HCT116 (cell line): ENCODE measurements around the gene TCF7L2. TPM values are rescaled to one million over a fixed set of nuclear protein-coding genes. Genes with fewer than 3 reads are reported as not detected.

Source experiments
- ATAC-seq: fragments of 200-7000 bp; cut with Tn5 transposase; 2 replicates; pipeline ENCODE4 v1.9.1; 2020; ENCODE audit warnings: mild to moderate bottlenecking, moderate library complexity
- BruUV-seq: library from RNA; stranded (reverse); fragments of 400-500 nt; replicated peaks from 2 replicates; lab custom pipeline; 2021; lab: Mats Ljungman, UMichigan
- CTCF ChIA-PET: fragments of 300-600 bp; sonication (Branson Sonifier 250); formaldehyde crosslinking; loops from one replicate; lab custom pipeline; 2021; ENCODE audit warnings: antibody characterized with exemption; lab: Charles Lee
- POLR2A ChIA-PET: fragments of 300-600, 350-600 bp; sonication (Branson Sonifier 250); formaldehyde crosslinking; loops from one replicate; lab custom pipeline; 2021; ENCODE audit warnings: antibody characterized with exemption; lab: Charles Lee
- RAD21 ChIA-PET, 2 experiments: fragments of 300-600 bp; sonication (Branson Sonifier 250); formaldehyde crosslinking; loops; one replicate each; lab custom pipeline; 2023; ENCODE audit warnings: low total read pairs in 2 of 2; ENCODE audit not compliant: uncharacterized antibody in 2 of 2, unreplicated experiment in 2 of 2, low non-redundant PET in 1 of 2; lab: Charles Lee
- DNase-seq: peaks from one replicate; pipeline ENCODE4 v3.0.0-alpha.2; 2010; ENCODE audit warnings: low read depth, low spot score
- H2AFZ ChIP-seq: fragments of 200-600 bp; shearing (Covaris generic), sonication (generic); 2 replicates; pipeline ENCODE4 v1.6.1; 2017; ENCODE audit warnings: low read depth, mixed run types, mixed read lengths, antibody characterized with exemption, low read length; ENCODE audit not compliant: poor library complexity, severe bottlenecking
- H3K27ac ChIP-seq: 2 replicates; pipeline ENCODE4 v1.5.1; 2012; ENCODE audit warnings: low read depth, low read length
- H3K27me3 ChIP-seq: fragments of 200-600 bp; sonication (generic); 2 replicates; pipeline ENCODE4 v1.6.1; 2016; ENCODE audit warnings: mixed run types, low read length, mixed read lengths; ENCODE audit not compliant: insufficient read depth
- H3K36me3 ChIP-seq, 2 experiments: fragments of 200-500 bp in 1 of 2; fragments of 200-600 bp in 1 of 2; sonication (Bioruptor generic) in 1 of 2; sonication (generic) in 1 of 2; 2 replicates each; pipeline versions ENCODE4 v1.5.1 to v1.6.1; 2014 to 2016; ENCODE audit warnings: low read length in 2 of 2, inconsistent platforms in 1 of 2, mixed read lengths in 1 of 2, mixed run types in 1 of 2; ENCODE audit not compliant: insufficient read depth in 2 of 2, control insufficient read depth in 1 of 2
- H3K4me1 ChIP-seq, 2 experiments: fragments of 200-600 bp in 1 of 2; sonication (generic) in 1 of 2; 2 replicates each; pipeline versions ENCODE4 v1.5.1 to v1.6.1; 2012 to 2017; ENCODE audit warnings: low read length in 2 of 2, inconsistent platforms in 1 of 2, mild to moderate bottlenecking in 1 of 2, mixed read lengths in 1 of 2, mixed run types in 1 of 2, moderate library complexity in 1 of 2; ENCODE audit not compliant: insufficient read depth in 2 of 2, control insufficient read depth in 1 of 2
- H3K4me2 ChIP-seq: fragments of 200-600 bp; sonication (generic); 2 replicates; pipeline ENCODE4 v1.6.1; 2017; ENCODE audit warnings: mixed run types, low read length, mixed read lengths
- H3K4me3 ChIP-seq, 2 experiments: fragments of 200-600 bp in 1 of 2; sonication (generic) in 1 of 2; replicated peaks in 1 of 2; 2 replicates each; pipeline ENCODE4 v1.5.1; 2011 to 2016; ENCODE audit warnings: low read length in 2 of 2, control low read depth in 1 of 2, low read depth in 1 of 2, mild to moderate bottlenecking in 1 of 2, mixed read lengths in 1 of 2, mixed run types in 1 of 2
- H3K79me2 ChIP-seq: fragments of 200-600 bp; sonication (generic); 2 replicates; pipeline ENCODE4 v1.6.1; 2017; ENCODE audit warnings: mild to moderate bottlenecking, mixed run types, low read length, moderate library complexity, mixed read lengths; ENCODE audit not compliant: insufficient read depth
- H3K9ac ChIP-seq: fragments of 200-600 bp; sonication (generic); 2 replicates; pipeline ENCODE4 v1.6.1; 2016; ENCODE audit warnings: low read length, mixed read lengths
- H3K9me2 ChIP-seq: fragments of 200-600 bp; sonication (generic), shearing (Covaris generic); 2 replicates; pipeline ENCODE4 v1.6.1; 2017; ENCODE audit warnings: mixed run types, mild to moderate bottlenecking, moderate library complexity; ENCODE audit not compliant: insufficient read depth
- H3K9me3 ChIP-seq, 2 experiments: fragments of 200-500 bp in 1 of 2; fragments of 200-600 bp in 1 of 2; sonication (Bioruptor generic) in 1 of 2; sonication (generic) in 1 of 2; 2 replicates each; pipeline ENCODE4 v1.6.1; 2014 to 2017; ENCODE audit warnings: low read length in 2 of 2, mixed read lengths in 2 of 2, inconsistent platforms in 1 of 2, low read depth in 1 of 2, mild to moderate bottlenecking in 1 of 2, mixed run types in 1 of 2, moderate library complexity in 1 of 2; ENCODE audit not compliant: control insufficient read depth in 1 of 2, insufficient read depth in 1 of 2
- H4K20me1 ChIP-seq: fragments of 200-600 bp; sonication (generic), shearing (Covaris generic); 2 replicates; pipeline ENCODE4 v1.6.1; 2017; ENCODE audit warnings: mixed run types, mild to moderate bottlenecking, moderate library complexity; ENCODE audit not compliant: insufficient read depth
- CBX3 ChIP-seq: IDR thresholded peaks from 2 replicates; pipeline ENCODE4 v1.6.1; 2012; ENCODE audit warnings: low read depth
- CEBPB ChIP-seq: IDR thresholded peaks from 2 replicates; pipeline ENCODE4 v1.6.1; 2012; ENCODE audit warnings: low read depth
- CTCF ChIP-seq, 3 experiments: fragments of 200-600 bp in 1 of 3; sonication (generic) in 1 of 3; IDR thresholded peaks in 2 of 3; conservative IDR thresholded peaks in 1 of 3; 2 replicates each; pipeline ENCODE4 v1.5.1; 2012 to 2017; ENCODE audit warnings: low read depth in 2 of 3, low read length in 2 of 3, antibody characterized with exemption in 1 of 3, borderline replicate concordance in 1 of 3, control low read depth in 1 of 3, mild to moderate bottlenecking in 1 of 3, mixed read lengths in 1 of 3, mixed run types in 1 of 3, moderate library complexity in 1 of 3; ENCODE audit not compliant: insufficient read depth in 1 of 3
- EZH2phosphoT487 ChIP-seq: fragments of 200-600 bp; IDR thresholded peaks from 2 replicates; pipeline ENCODE4 v1.6.1; 2018; ENCODE audit warnings: antibody characterized with exemption, borderline replicate concordance
- FOSL1 ChIP-seq: IDR thresholded peaks from 2 replicates; pipeline ENCODE4 v1.6.1; 2012; ENCODE audit warnings: low read depth
- JUND ChIP-seq: IDR thresholded peaks from 2 replicates; pipeline ENCODE4 v1.6.1; 2012
- POLR2A ChIP-seq: IDR thresholded peaks from 2 replicates; pipeline ENCODE4 v1.7.0; 2011; ENCODE audit warnings: borderline replicate concordance; ENCODE audit not compliant: insufficient read depth, insufficient read length; ENCODE audit errors: extremely low read depth
- POLR2AphosphoS5 ChIP-seq: IDR thresholded peaks from 2 replicates; pipeline ENCODE4 v1.6.1; 2011; ENCODE audit warnings: mild to moderate bottlenecking, low read depth, low read length, moderate library complexity
- RAD21 ChIP-seq: IDR thresholded peaks from 2 replicates; pipeline ENCODE4 v1.6.1; 2012; ENCODE audit warnings: low read depth, mild to moderate bottlenecking
- REST ChIP-seq: IDR thresholded peaks from 2 replicates; pipeline ENCODE4 v1.6.1; 2012; ENCODE audit warnings: low read depth
- SIN3A ChIP-seq: IDR thresholded peaks from 2 replicates; pipeline ENCODE4 v1.6.1; 2012; ENCODE audit warnings: low read depth
- SRF ChIP-seq: IDR thresholded peaks from 2 replicates; pipeline ENCODE4 v1.6.1; 2012; ENCODE audit warnings: low read depth
- TCF7L2 ChIP-seq: IDR thresholded peaks from 2 replicates; pipeline ENCODE4 v1.7.0; 2011; ENCODE audit warnings: borderline replicate concordance, inconsistent platforms; ENCODE audit not compliant: insufficient read depth, insufficient read length; ENCODE audit errors: extremely low read depth
- YY1 ChIP-seq: IDR thresholded peaks from 2 replicates; pipeline ENCODE4 v1.6.1; 2011; ENCODE audit warnings: low read length, low read depth, moderate library complexity, mild to moderate bottlenecking; ENCODE audit not compliant: insufficient replicate concordance; ENCODE audit errors: extremely low read depth
- ZBTB33 ChIP-seq: IDR thresholded peaks from 2 replicates; pipeline ENCODE4 v1.6.1; 2011; ENCODE audit warnings: mild to moderate bottlenecking, low read length, moderate library complexity; ENCODE audit not compliant: insufficient replicate concordance; ENCODE audit errors: extremely low read depth
- ZFX ChIP-seq: fragments of 450-650 bp; IDR thresholded peaks from 2 replicates; pipeline ENCODE4 v1.6.1; 2017
- ZNF274 ChIP-seq: fragments of 200-500 bp; sonication (Bioruptor generic); IDR thresholded peaks from 2 replicates; pipeline ENCODE4 v1.6.1; 2014; ENCODE audit warnings: mild to moderate bottlenecking, low read depth, low read length, inconsistent platforms
- intact Hi-C: fragments of 100-400 bp; cut with micrococcal nuclease; formaldehyde crosslinking; loops from 2 replicates; pipeline ENCODE4 v1.10.0; 2022
- total RNA-seq: library from RNA; stranded (reverse); gene quantifications from one replicate; pipeline ENCODE4 v1.2.1, GENCODE V29; 2021; ENCODE audit not compliant: unreplicated experiment
- TF ChIP-seq, protein P1 (sequence below): IDR thresholded peaks from 2 replicates; pipeline ENCODE4 v1.6.1; 2012

Gene TCF7L2
- total RNA-seq, 1 experiment from 2014 or later = 164 TPM

- TF ChIP-seq CEBPB (no peak), CTCF (IDR thresholded peaks at IDR 0.05 in 2 of 3, conservative IDR thresholded peaks at IDR 0.05 in 1 of 3; ENCODE audit: borderline replicate concordance in 1 of 3, insufficient read depth in 1 of 3, low read depth in 2 of 3, low read length in 2 of 3) (no peak), ZNF274 (no peak), FOSL1 (no peak), RAD21 (no peak), REST (no peak), EZH2phosphoT487 (no peak), ZFX (no peak), SIN3A (0 out of 2 replicates have a peak, but pooled peaks have one; percentile 40), ZBTB33 (no peak), YY1 (no peak), POLR2AphosphoS5 (peak; percentile 41; the same call in 1 of the 2 replicates), SRF (no peak), JUND (0 out of 2 replicates have a peak, but pooled peaks have one; percentile 5), TCF7L2 (no peak), POLR2A (no peak), CBX3 (no peak)
- TF ChIP-seq, protein P1, sequence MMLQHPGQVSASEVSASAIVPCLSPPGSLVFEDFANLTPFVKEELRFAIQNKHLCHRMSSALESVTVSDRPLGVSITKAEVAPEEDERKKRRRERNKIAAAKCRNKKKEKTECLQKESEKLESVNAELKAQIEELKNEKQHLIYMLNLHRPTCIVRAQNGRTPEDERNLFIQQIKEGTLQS = no peak
- Histone ChIP-seq H3K27ac (no peak overlapping the region), H3K79me2 (peaks cover 100% of the 10 kb centered on the region), H3K4me2 (no peak overlapping the region), H3K4me3 (no peak overlapping the region), H3K27me3 (no peaks in the 10 kb centered on the region), H3K9me3 (no peaks in the 10 kb centered on the region), H2AFZ (no peak overlapping the region), H3K9me2 (no peaks in the 10 kb centered on the region), H3K36me3 (peaks cover 11 to 38% of the 10 kb centered on the region in 2 experiments; a peak in 2 of 4 replicates), H4K20me1 (peaks cover 45% of the 10 kb centered on the region), H3K4me1 (peaks cover 55 to 58% of the 10 kb centered on the region in 2 experiments), H3K9ac (no peak overlapping the region)
- POLR2A ChIA-PET = no interaction called here
- no TSS peak for BruUV-seq
- intact Hi-C loops = no loop called here
- no peak for DNase-seq
- CTCF ChIA-PET = no interaction called here
- RAD21 ChIA-PET = interaction anchor here in 1 of 2 experiments (0.6 kb wide), 1 partner anchor 40 kb away, joined by 3 read pairs; no protein-coding TSS in a partner anchor
- ATAC-seq = no peak
These were observed 103.8 kb downstream of the TCF7L2 start for GRCh38 chr10:113053881-113054280.
